Activated CD8-positive, alpha-beta memory T cell treated with anti-CD3 and anti-CD28 coated beads for 1 hour (primary cell): ENCODE data around the gene FAM3B.
"Not testable (repeated sequence)": the region's sequence is repeated elsewhere in the genome, so short reads cannot be mapped to it uniquely, and the experiment has no call there.

Experiments used
- DNase-seq, 2 donors: peaks; one replicate each; pipeline ENCODE4 v3.0.0-alpha.2; 2020; ENCODE audit warnings: low read depth in 1 of 2; ENCODE audit errors: extremely low read depth in 1 of 2

FAM3B gene

DNA sequence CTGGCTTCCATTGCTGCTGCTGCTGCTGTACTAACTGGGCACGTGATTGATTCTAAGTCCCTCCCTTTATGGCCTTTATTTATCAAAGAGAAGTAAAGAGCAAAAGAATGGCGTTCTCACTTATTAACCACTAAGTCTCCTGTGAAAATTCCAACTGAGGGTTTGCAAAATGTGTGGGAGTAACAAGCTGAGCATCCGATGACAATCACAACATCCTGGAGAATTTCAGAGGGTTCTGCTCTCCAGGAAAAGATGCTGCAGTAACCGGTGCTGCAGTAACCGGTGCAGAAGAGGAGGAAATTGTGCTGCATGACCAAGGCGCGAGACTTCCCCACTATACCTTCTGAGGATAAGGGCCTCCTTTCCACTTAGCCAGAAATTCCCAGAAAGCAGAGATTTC is 32.5 kb downstream of the FAM3B start:
- DNase-seq = no peak

DNA sequence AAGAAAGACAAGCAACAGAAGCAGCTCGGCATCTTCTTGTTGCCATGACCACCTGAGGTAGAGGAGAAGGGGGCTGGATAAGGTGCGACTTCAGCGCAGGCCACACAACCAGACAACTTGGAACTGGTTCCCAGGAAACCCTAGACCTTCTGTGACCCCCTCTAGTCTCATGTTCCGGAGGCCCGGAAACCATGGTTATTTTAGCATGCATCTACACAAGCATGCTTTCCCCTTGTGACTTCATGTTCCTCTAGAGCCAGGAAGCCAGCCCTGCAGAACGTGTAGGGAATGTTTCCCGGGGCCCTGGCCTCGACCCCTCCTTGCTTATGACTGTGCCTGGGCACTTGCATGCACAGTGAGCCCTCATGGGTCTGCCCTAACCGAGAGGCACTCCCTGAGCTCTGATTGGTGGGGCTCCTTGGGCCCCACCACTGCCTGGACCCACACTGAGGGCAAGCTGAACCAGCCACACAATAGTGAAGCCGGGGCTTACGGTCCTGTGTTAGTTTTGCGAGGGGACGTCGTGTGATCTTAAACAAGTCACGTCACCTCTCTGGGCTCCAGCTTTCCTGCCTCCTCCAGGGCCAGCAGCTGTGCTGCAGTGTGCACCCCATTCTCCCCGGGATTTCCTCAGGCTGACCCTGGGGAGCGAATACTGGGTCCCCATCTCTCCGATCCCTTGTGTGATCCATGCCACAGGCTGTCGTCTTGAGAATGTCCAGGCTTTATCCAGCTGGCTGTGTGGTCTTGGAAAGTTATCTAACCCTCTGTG is 33.2 kb downstream of the FAM3B start:
- DNase-seq = no peak

GRCh38 chr21:41350436-41351155 is 34.0 kb downstream of the FAM3B start:
- DNase-seq = no peak

- no peak for DNase-seq
Observed at GRCh38 chr21:41357546-41357945, 40.9 kb downstream of the FAM3B start.

GRCh38 chr21:41358193-41359166 is 41.9 kb downstream of the FAM3B start:
- no peak for DNase-seq

- DNase-seq = no peak
Observed at GRCh38 chr21:41359286-41359685, 42.7 kb downstream of the FAM3B start.

- DNase-seq = not testable (repeated sequence)
Observed at GRCh38 chr21:41359754-41360071, 43.1 kb downstream of the FAM3B start.

DNA sequence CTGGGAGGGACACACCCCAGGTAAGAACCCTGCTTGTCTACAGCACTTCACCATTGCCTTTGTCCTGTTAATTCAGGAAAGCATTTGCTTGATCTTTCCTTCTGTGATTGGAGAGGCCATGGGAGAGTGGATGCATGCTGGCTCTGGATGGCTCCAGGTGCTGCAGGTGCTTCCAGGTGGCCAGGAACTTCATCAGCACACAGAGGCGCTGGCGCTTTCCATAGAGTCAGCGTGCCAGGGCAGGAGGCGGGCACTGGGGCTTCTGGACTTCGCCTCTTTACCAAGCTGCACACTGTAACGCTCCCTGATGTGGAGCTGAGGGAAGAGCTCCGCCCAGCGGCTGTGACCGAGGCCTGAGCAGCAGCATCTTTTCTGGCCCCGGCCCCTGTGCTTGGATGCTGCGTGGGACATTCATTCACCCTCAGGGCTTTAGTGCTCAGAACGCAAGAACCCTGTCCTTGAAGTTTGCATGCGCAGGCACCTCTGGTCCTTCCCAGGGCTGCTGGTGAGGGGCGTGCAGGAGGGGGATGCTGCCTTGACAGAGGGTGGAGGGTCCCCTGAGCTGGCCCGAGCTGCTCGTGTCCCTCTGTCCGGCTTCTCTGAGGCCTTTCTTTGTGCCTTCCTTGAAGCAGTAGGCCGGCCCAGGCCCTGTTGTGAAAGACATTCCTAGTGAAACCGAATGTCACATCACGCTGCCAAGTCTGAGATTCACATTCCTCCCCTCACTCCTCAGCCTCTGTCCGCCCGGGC is 43.6 kb downstream of the FAM3B start:
- DNase-seq = no peak

- no peak for DNase-seq
Observed at GRCh38 chr21:41361053-41361785, 44.6 kb downstream of the FAM3B start.

GRCh38 chr21:41361786-41362604 is 45.4 kb downstream of the FAM3B start, which contains the start of gene MX2:
MX2 (plus strand) TSS chr21:41362027; CDS start chr21:41376907, 14,880 bp downstream.
- DNase-seq = peak; percentile 63 to 72

- DNase-seq = no peak
Observed at GRCh38 chr21:41362605-41363369, 46.2 kb downstream of the FAM3B start.

DNA sequence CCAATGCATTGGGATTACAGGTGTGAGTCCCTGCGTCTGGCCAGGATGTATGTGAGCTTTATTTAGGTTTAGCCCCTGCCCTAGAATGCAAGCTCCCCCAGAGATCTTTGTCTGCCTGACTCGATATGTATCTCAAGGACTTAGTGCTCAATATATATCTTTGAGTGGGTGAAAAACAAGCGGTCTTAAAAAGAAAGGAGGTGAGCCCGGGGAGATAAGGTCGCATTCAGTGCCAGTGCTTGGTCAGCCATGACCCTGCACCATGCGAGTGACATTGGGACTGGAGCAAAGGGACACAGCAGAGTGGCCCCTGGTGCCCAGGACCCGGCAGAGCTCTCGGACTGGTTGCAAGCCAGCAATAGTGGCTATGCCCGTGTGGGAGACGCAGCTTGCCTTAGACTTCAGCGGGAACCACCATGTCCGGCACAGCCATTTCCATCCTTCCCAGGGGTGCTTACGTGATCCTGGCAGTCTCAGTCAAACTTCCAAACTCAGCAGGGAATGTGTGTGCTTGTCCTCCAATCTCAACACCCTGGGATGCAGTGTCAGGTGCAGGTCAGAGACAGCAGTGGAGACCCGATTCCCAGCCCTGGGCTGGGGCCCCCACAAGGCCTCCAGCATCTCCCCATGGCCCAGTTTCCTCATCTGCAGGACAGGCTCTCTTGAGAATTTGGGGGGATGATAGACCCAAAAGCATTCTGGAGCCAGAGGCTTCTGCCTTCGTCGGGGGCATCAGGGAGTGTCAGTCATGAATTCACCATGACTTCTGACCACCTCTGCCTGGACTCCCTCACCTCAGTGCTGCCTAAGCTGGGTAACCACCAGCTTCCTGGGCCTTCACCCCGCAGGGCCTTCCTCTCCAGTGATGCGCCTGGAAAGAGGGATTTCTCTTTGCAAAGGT is 47.0 kb downstream of the FAM3B start:
- no peak for DNase-seq

DNA sequence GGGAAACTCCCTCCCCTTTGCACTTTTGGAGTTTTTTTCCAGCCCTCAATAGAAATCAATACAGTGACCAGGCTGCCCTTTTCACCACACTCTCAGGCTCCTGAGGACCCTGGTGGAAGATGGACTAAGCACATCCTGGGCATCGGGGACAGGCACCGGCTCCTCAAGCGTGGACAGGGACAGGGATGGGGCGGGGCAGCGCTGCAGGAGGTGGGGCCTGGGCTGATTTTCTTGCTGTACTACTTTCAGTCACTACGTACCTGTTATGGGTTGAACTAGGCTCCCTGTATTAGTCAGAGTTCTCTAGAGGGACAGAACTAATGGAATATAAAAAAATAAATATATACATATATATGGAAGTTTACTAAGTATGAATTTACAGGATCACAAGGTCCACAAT is 47.7 kb downstream of the FAM3B start:
- no peak for DNase-seq

DNA sequence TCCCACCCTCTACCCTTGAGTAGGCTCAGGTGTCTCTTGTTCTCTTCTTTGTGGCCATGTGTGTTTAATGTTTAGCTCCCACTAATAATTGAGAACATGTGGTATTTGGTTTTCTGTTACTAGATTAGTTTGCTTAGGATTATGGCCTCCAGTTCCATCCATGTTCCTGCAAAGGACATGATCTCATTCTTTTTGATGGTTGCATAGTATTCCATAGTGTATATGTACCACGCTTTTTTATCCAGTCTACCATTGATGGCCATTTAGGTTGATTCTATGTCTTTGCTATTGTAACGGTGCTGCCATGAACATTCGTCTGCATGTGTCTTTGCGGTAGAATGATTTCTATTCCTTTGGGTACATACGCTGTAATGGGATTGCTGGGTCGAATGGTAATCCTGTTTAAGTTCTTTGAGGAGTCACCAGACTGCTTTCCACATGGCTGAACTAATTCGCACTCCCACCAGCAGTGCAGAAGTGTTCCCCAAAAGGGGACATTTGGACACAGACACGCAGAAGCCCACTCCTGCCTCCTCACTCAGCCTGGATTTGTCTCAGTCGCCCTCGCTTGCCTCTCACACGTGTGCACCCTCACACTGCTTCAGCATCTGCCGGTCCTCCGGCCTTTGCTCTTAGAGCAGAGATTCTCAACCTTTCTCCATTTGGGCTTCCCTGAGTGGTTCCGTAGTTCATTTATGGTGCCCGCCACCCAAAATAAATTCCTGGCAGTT is 48.9 kb downstream of the FAM3B start:
- no peak for DNase-seq

- DNase-seq = no peak
Observed at GRCh38 chr21:41366522-41367151, 50.0 kb downstream of the FAM3B start.

GRCh38 chr21:41367301-41367944 is 50.8 kb downstream of the FAM3B start:
- DNase-seq = no peak
